HepG2 (cell line): ENCODE results near the gene TRIM66. TPM values are rescaled to one million over a fixed set of nuclear protein-coding genes. Genes with fewer than 3 reads are reported as not detected.

Source experiments
- ASH2L ChIP-seq: fragments of 300-600, 200-600 bp; sonication (generic); IDR thresholded peaks from 2 replicates; pipeline ENCODE4 v1.7.0; 2017; ENCODE audit warnings: low read depth, mild to moderate bottlenecking, moderate library complexity, mixed read lengths, low read length; ENCODE audit not compliant: insufficient read length
- ATF5 ChIP-seq: sonication (generic); formaldehyde crosslinking; IDR thresholded peaks from 2 replicates; pipeline ENCODE4 v1.4.0; 2020; ENCODE audit warnings: mild to moderate bottlenecking, low read depth, missing genetic modification reagents
- FOXA3 ChIP-seq: IDR thresholded peaks from 2 replicates; pipeline ENCODE4 v1.6.1; 2016; ENCODE audit warnings: missing genetic modification reagents, missing compliant biosample characterization
- JDP2 ChIP-seq: sonication (generic); formaldehyde crosslinking; IDR thresholded peaks from 2 replicates; pipeline ENCODE4 v1.8.1; 2022; ENCODE audit warnings: missing genetic modification reagents, borderline replicate concordance
- MED1 ChIP-seq: sonication (generic); formaldehyde crosslinking; IDR thresholded peaks from 2 replicates; pipeline ENCODE4 v1.4.0; 2020; ENCODE audit warnings: missing genetic modification reagents
- MTA3 ChIP-seq: sonication (generic); formaldehyde crosslinking; IDR thresholded peaks from 2 replicates; pipeline ENCODE4 v1.4.0; 2020; ENCODE audit warnings: missing genetic modification reagents
- NBN ChIP-seq: fragments of 450-650 bp; conservative IDR thresholded peaks from 2 replicates; pipeline ENCODE4 v1.6.1; 2017
- NFIC ChIP-seq: IDR thresholded peaks from 2 replicates; pipeline ENCODE4 v1.6.1; 2012; ENCODE audit warnings: mild to moderate bottlenecking, low read length, inconsistent platforms
- PREB ChIP-seq: sonication (generic); formaldehyde crosslinking; IDR thresholded peaks from 2 replicates; pipeline ENCODE4 v1.4.0; 2020; ENCODE audit warnings: missing genetic modification reagents
- SNAPC2 ChIP-seq: sonication (generic); formaldehyde crosslinking; IDR thresholded peaks from 2 replicates; pipeline ENCODE4 v1.8.1; 2022; ENCODE audit warnings: mild to moderate bottlenecking, missing genetic modification reagents
- SOX6 ChIP-seq, 2 experiments: fragments of 450-650 bp in 1 of 2; sonication (generic) in 1 of 2; formaldehyde crosslinking in 1 of 2; IDR thresholded peaks; 2 replicates each; pipeline versions ENCODE4 v1.4.0 to v1.6.1; 2017 to 2020; ENCODE audit warnings: antibody characterized with exemption in 1 of 2, mild to moderate bottlenecking in 1 of 2, missing genetic modification reagents in 1 of 2
- ZBTB33 ChIP-seq: sonication (generic); formaldehyde crosslinking; IDR thresholded peaks from 2 replicates; pipeline ENCODE4 v1.4.0; 2020; ENCODE audit warnings: missing genetic modification reagents
- ZFP37 ChIP-seq: sonication (generic); formaldehyde crosslinking; IDR thresholded peaks from 2 replicates; pipeline ENCODE4 v1.4.0; 2020; ENCODE audit warnings: missing genetic modification reagents, borderline replicate concordance
- ZNF124 ChIP-seq: sonication (generic); formaldehyde crosslinking; IDR thresholded peaks from 2 replicates; pipeline ENCODE4 v1.4.0; 2020; ENCODE audit warnings: missing genetic modification reagents
- ZNF251 ChIP-seq: sonication (generic); formaldehyde crosslinking; IDR thresholded peaks from 2 replicates; pipeline ENCODE4 v1.9.0; 2021; ENCODE audit warnings: mild to moderate bottlenecking, missing genetic modification reagents
- ZNF333 ChIP-seq: sonication (generic); formaldehyde crosslinking; IDR thresholded peaks from 2 replicates; pipeline ENCODE4 v1.4.0; 2020; ENCODE audit warnings: mild to moderate bottlenecking, missing genetic modification reagents, borderline replicate concordance
- ZNF382 ChIP-seq: sonication (generic); formaldehyde crosslinking; IDR thresholded peaks from 2 replicates; pipeline ENCODE4 v1.5.0; 2020; ENCODE audit warnings: missing genetic modification reagents, mild to moderate bottlenecking, borderline replicate concordance
- ZNF629 ChIP-seq: sonication (generic); formaldehyde crosslinking; conservative IDR thresholded peaks from 2 replicates; pipeline ENCODE4 v1.5.0; 2020; ENCODE audit warnings: missing genetic modification reagents
- ZNF761 ChIP-seq: sonication (generic); formaldehyde crosslinking; conservative IDR thresholded peaks from 2 replicates; pipeline ENCODE4 v1.4.0; 2020; ENCODE audit warnings: mild to moderate bottlenecking, missing genetic modification reagents
- ZNF784 ChIP-seq: sonication (generic); formaldehyde crosslinking; IDR thresholded peaks from 2 replicates; pipeline ENCODE4 v1.5.1; 2020; ENCODE audit warnings: missing genetic modification reagents, mild to moderate bottlenecking, borderline replicate concordance
- ZSCAN22 ChIP-seq: sonication (generic); formaldehyde crosslinking; IDR thresholded peaks from 2 replicates; pipeline ENCODE4 v1.4.0; 2020; ENCODE audit warnings: mild to moderate bottlenecking, missing genetic modification reagents
- ZXDC ChIP-seq: sonication (generic); formaldehyde crosslinking; IDR thresholded peaks from 2 replicates; pipeline ENCODE4 v1.5.0; 2020; ENCODE audit warnings: mild to moderate bottlenecking, missing genetic modification reagents
- polyA plus RNA-seq, 8 experiments: library from polyadenylated mRNA; depleted of rRNA in 3 of 8; stranded (reverse) in 7 of 8; unstranded in 1 of 8; fragments of >200 nt; fragmentation: Illumina TruSeq in 4 of 8; extraction: Trizol in 4 of 8; gene quantifications; 2 replicates each; pipeline versions ENCODE4 v1.2.1 to v1.2.3, GENCODE V29; 2011 to 2016; ENCODE audit warnings: low read depth in 4 of 8, missing spikeins in 1 of 8, mixed read lengths in 1 of 8; ENCODE audit not compliant: insufficient read depth in 1 of 8
- total RNA-seq, 5 experiments: library from RNA; depleted of rRNA; stranded (reverse); fragments of >200 nt; fragmentation: Illumina TruSeq; extraction: Trizol; gene quantifications; 2 replicates each; pipeline ENCODE4 v1.2.3, GENCODE V29; 2016; ENCODE audit warnings: low read depth in 1 of 5

The TRIM66 gene
- total and polyA plus RNA-seq, 2 of the 13 experiments (the other 11 are each of a cell fraction or from before 2014, with no cell fraction given), result 4.9 to 6.1 TPM

GRCh38 chr11:8682303-8683114 is at the start of gene TRIM66, which contains the start of gene RPL27A (continued):
- peak; percentile 55; the same call in 1 of the 2 replicates for TF ChIP-seq ZNF784
- peak; percentile 43; the same call in 1 of the 2 replicates for TF ChIP-seq MTA3 (CRISPR knock-in tag)
- TF ChIP-seq JDP2 (CRISPR knock-in tag), result no peak; the same call in 1 of the 2 replicates
- peak; percentile 54 for TF ChIP-seq ZSCAN22 (CRISPR knock-in tag)
- TF ChIP-seq PREB, result no peak
- TF ChIP-seq ZNF333, result peak; percentile 76
- TF ChIP-seq ZBTB33, result peak; percentile 34; the same call in 1 of the 2 replicates
- TF ChIP-seq NFIC, result no peak; the same call in 1 of the 2 replicates
- no peak for TF ChIP-seq ATF5 (CRISPR knock-in tag)
- TF ChIP-seq SNAPC2 (CRISPR knock-in tag), result no peak
- 0 out of 2 replicates have a peak, but pooled peaks have one; percentile 7 for TF ChIP-seq ZNF629 (CRISPR knock-in tag)
- no peak for TF ChIP-seq ZNF382 (CRISPR knock-in tag)
- no peak; the same call in 1 of the 2 replicates for TF ChIP-seq ZNF124 (CRISPR knock-in tag)
- TF ChIP-seq MED1, result peak; percentile 62; the same call in 1 of the 2 replicates
- peak; percentile 86 for TF ChIP-seq ASH2L
- TF ChIP-seq ZNF251 (CRISPR knock-in tag), result 0 out of 2 replicates have a peak, but pooled peaks have one; percentile 22
- peak; percentile 80; the same call in 1 of the 2 replicates for TF ChIP-seq ZXDC (CRISPR knock-in tag)
- no peak; the same call in none of the 2 replicates for TF ChIP-seq FOXA3
- peak; percentile 17; the same call in 1 of the 2 replicates for TF ChIP-seq ZFP37 (CRISPR knock-in tag)
- no peak for TF ChIP-seq SOX6 (IDR thresholded peaks at IDR 0.05)
- TF ChIP-seq SOX6 (CRISPR knock-in tag; IDR thresholded peaks at IDR 0.05), result peak; percentile 49; the same call in 1 of the 2 replicates
- no peak for TF ChIP-seq NBN
- TF ChIP-seq ZNF761 (CRISPR knock-in tag), result peak; percentile 87
